ENCODE results near the gene ELMO1. TPM values are rescaled to one million over a fixed set of nuclear protein-coding genes. Genes with fewer than 3 reads are reported as not detected.

Gene ELMO1
- total and polyA plus RNA-seq, 2 experiments from 2014 or later: 6.5 to 24.9 TPM

DNA sequence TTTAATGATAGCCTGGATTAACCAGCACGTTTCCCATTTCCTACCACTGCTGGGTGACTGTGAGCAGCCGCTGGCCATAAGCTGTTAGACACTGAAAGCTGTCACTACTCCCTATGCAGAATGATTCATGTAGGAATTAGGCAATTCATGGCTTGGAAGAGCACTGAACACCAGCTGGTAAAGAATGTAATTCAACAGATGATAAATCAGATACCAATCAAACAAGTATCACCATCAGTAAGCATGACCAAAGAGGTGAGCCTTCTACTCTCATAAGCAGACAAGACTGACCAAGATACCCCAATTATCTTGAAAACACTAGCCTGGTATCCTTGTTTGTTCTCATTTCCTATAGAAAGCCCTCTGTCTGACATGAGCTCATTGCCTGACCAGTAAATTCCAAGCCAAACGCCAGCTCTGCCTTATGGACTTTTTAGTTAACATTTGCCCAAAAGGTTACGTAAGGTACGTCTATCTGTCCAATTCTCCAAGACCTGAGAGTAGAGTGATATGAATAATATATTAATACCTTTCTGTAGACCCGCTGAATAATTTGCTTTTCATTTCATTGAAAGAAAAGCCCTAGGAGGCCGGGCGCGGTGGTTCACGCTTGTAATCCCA, 127.7 kb downstream of the ELMO1 start:
- Histone ChIP-seq H3K36me3 (ENCODE audit: insufficient read depth) (no peaks in the 10 kb centered on the region), H3F3A (replicated peaks; ENCODE audit: low read depth) (no peaks in the 10 kb centered on the region), H3K9me2 (ENCODE audit: insufficient read depth) (peaks cover 9% of the 10 kb centered on the region), H3K4me2 (no peak overlapping the region), H3K4me3 (no peak overlapping the region), H3K27ac (ENCODE audit: low read depth) (no peak overlapping the region), H3K27me3 (ENCODE audit: insufficient read depth) (no peaks in the 10 kb centered on the region), H4K20me1 (replicated peaks; ENCODE audit: insufficient read depth) (no peaks in the 10 kb centered on the region), H3K79me2 (replicated peaks; ENCODE audit: insufficient read depth) (no peaks in the 10 kb centered on the region), H2AFZ (no peak overlapping the region), H3K4me1 (ENCODE audit: insufficient read depth) (no peaks in the 10 kb centered on the region)
- no peak for ATAC-seq
- no peaks in the 10 kb centered on the region for H3K36me3 Mint-ChIP-seq (ENCODE audit: low read depth)
- H3K27me3 Mint-ChIP-seq (ENCODE audit: insufficient read depth, low read depth, poor library complexity): peaks cover 2% of the 10 kb centered on the region
- no peaks in the 10 kb centered on the region for H3K4me1 Mint-ChIP-seq
- no peak overlapping the region for H3K27ac Mint-ChIP-seq
- no peak overlapping the region for H3K4me3 Mint-ChIP-seq
- TF ChIP-seq STAT1 (IDR thresholded peaks at IDR 0.05; ENCODE audit: unreplicated experiment) (no peak), EZH2 (IDR thresholded peaks at IDR 0.05; ENCODE audit: low read depth, unreplicated experiment) (no peak), CREB1 (CRISPR knock-in tag; IDR thresholded peaks at IDR 0.05; ENCODE audit: low read depth) (no peak), JUNB (IDR thresholded peaks at IDR 0.05; ENCODE audit: unreplicated experiment) (no peak), EZH2phosphoT487 (IDR thresholded peaks at IDR 0.05; ENCODE audit: unreplicated experiment) (no peak), ZNF331 (CRISPR knock-in tag; IDR thresholded peaks at IDR 0.05; ENCODE audit: low read depth) (no peak), NANOG (IDR thresholded peaks at IDR 0.05; ENCODE audit: borderline replicate concordance) (no peak)
- TF ChIP-seq, protein P1, sequence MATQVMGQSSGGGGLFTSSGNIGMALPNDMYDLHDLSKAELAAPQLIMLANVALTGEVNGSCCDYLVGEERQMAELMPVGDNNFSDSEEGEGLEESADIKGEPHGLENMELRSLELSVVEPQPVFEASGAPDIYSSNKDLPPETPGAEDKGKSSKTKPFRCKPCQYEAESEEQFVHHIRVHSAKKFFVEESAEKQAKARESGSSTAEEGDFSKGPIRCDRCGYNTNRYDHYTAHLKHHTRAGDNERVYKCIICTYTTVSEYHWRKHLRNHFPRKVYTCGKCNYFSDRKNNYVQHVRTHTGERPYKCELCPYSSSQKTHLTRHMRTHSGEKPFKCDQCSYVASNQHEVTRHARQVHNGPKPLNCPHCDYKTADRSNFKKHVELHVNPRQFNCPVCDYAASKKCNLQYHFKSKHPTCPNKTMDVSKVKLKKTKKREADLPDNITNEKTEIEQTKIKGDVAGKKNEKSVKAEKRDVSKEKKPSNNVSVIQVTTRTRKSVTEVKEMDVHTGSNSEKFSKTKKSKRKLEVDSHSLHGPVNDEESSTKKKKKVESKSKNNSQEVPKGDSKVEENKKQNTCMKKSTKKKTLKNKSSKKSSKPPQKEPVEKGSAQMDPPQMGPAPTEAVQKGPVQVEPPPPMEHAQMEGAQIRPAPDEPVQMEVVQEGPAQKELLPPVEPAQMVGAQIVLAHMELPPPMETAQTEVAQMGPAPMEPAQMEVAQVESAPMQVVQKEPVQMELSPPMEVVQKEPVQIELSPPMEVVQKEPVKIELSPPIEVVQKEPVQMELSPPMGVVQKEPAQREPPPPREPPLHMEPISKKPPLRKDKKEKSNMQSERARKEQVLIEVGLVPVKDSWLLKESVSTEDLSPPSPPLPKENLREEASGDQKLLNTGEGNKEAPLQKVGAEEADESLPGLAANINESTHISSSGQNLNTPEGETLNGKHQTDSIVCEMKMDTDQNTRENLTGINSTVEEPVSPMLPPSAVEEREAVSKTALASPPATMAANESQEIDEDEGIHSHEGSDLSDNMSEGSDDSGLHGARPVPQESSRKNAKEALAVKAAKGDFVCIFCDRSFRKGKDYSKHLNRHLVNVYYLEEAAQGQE (IDR thresholded peaks at IDR 0.05; ENCODE audit: unreplicated experiment): no peak
- TF ChIP-seq, protein P2, sequence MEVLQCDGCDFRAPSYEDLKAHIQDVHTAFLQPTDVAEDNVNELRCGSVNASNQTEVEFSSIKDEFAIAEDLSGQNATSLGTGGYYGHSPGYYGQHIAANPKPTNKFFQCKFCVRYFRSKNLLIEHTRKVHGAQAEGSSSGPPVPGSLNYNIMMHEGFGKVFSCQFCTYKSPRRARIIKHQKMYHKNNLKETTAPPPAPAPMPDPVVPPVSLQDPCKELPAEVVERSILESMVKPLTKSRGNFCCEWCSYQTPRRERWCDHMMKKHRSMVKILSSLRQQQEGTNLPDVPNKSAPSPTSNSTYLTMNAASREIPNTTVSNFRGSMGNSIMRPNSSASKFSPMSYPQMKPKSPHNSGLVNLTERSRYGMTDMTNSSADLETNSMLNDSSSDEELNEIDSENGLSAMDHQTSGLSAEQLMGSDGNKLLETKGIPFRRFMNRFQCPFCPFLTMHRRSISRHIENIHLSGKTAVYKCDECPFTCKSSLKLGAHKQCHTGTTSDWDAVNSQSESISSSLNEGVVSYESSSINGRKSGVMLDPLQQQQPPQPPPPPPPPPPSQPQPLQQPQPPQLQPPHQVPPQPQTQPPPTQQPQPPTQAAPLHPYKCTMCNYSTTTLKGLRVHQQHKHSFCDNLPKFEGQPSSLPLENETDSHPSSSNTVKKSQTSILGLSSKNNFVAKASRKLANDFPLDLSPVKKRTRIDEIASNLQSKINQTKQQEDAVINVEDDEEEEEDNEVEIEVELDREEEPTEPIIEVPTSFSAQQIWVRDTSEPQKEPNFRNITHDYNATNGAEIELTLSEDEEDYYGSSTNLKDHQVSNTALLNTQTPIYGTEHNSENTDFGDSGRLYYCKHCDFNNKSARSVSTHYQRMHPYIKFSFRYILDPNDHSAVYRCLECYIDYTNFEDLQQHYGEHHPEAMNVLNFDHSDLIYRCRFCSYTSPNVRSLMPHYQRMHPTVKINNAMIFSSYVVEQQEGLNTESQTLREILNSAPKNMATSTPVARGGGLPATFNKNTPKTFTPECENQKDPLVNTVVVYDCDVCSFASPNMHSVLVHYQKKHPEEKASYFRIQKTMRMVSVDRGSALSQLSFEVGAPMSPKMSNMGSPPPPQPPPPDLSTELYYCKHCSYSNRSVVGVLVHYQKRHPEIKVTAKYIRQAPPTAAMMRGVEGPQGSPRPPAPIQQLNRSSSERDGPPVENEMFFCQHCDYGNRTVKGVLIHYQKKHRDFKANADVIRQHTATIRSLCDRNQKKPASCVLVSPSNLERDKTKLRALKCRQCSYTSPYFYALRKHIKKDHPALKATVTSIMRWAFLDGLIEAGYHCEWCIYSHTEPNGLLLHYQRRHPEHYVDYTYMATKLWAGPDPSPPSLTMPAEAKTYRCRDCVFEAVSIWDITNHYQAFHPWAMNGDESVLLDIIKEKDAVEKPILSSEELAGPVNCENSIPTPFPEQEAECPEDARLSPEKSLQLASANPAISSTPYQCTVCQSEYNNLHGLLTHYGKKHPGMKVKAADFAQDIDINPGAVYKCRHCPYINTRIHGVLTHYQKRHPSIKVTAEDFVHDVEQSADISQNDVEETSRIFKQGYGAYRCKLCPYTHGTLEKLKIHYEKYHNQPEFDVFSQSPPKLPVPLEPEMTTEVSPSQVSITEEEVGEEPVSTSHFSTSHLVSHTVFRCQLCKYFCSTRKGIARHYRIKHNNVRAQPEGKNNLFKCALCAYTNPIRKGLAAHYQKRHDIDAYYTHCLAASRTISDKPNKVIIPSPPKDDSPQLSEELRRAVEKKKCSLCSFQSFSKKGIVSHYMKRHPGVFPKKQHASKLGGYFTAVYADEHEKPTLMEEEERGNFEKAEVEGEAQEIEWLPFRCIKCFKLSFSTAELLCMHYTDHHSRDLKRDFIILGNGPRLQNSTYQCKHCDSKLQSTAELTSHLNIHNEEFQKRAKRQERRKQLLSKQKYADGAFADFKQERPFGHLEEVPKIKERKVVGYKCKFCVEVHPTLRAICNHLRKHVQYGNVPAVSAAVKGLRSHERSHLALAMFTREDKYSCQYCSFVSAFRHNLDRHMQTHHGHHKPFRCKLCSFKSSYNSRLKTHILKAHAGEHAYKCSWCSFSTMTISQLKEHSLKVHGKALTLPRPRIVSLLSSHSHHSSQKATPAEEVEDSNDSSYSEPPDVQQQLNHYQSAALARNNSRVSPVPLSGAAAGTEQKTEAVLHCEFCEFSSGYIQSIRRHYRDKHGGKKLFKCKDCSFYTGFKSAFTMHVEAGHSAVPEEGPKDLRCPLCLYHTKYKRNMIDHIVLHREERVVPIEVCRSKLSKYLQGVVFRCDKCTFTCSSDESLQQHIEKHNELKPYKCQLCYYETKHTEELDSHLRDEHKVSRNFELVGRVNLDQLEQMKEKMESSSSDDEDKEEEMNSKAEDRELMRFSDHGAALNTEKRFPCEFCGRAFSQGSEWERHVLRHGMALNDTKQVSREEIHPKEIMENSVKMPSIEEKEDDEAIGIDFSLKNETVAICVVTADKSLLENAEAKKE (CRISPR knock-in tag; IDR thresholded peaks at IDR 0.05): no peak
- TF ChIP-seq, protein P3, sequence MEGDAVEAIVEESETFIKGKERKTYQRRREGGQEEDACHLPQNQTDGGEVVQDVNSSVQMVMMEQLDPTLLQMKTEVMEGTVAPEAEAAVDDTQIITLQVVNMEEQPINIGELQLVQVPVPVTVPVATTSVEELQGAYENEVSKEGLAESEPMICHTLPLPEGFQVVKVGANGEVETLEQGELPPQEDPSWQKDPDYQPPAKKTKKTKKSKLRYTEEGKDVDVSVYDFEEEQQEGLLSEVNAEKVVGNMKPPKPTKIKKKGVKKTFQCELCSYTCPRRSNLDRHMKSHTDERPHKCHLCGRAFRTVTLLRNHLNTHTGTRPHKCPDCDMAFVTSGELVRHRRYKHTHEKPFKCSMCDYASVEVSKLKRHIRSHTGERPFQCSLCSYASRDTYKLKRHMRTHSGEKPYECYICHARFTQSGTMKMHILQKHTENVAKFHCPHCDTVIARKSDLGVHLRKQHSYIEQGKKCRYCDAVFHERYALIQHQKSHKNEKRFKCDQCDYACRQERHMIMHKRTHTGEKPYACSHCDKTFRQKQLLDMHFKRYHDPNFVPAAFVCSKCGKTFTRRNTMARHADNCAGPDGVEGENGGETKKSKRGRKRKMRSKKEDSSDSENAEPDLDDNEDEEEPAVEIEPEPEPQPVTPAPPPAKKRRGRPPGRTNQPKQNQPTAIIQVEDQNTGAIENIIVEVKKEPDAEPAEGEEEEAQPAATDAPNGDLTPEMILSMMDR (conservative IDR thresholded peaks at IDR 0.05; ENCODE audit: low read depth in 2 of 2): no peak
- no peaks in the 10 kb centered on the region for H3K9me3 Mint-ChIP-seq
- DNase-seq (ENCODE audit: low spot score): no peak

Measured in GM23338 (cell line).